GM21723 (cell line): ENCODE data around the gene WDR27.

Source experiments
- ATAC-seq: cut with Tn5 transposase; IDR thresholded peaks from one replicate; pipeline ENCODE4 v1.9.1; 2021; ENCODE audit warnings: mild to moderate bottlenecking, moderate library complexity; ENCODE audit not compliant: unreplicated experiment

WDR27 gene

DNA sequence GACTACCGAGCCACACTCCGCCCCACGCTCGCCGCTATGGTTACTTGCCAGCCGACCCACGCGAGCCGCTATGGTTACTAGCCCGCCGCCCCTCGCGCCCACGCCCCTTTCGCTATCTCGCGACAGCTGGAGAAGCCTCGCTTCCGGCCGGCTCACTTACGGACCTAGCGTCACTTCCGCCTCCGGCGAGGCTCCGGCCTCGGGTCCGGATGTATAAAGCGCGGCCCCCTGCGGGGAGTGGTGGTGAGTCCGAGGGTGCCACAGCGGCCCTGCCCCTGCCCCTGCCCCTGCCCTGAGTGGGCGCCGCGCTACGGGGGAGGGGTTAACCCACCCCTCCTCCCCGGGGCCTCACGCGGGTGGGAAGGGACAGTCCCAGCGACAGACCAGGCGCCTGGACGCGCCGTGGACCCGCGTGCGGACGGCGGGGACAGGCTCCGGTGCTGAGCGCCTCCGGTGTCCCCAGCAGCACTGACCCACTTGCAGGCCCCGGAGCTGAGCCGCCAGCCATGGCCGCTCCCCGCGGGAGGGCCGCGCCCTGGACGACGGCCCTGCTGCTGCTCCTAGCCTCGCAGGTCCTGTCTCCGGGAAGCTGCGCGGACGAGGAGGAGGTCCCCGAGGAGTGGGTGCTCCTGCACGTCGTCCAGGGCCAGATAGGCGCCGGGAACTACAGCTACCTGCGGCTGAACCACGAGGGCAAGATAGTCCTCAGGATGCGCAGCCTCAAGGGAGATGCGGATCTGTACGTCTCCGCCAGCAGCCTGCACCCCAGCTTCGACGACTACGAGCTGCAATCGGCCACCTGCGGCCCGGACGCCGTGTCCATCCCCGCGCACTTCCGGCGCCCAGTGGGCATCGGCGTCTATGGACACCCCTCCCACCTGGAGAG is at the start of gene WDR27, which contains the start of gene C6orf120:
Gene WDR27, minus strand, starts transcription at position 76 of the 886 bp plus-strand sequence. CDS start 13,024 bp downstream, outside the sequence.
Gene C6orf120, plus strand, starts transcription at position 173 of the 886 bp plus-strand sequence. Its CDS starts 334 bp downstream, at position 507.
- ATAC-seq, result peak; percentile 93

GRCh38 chr6:169746556-169746955 is 44.7 kb upstream of the WDR27 start:
- no peak for ATAC-seq

DNA sequence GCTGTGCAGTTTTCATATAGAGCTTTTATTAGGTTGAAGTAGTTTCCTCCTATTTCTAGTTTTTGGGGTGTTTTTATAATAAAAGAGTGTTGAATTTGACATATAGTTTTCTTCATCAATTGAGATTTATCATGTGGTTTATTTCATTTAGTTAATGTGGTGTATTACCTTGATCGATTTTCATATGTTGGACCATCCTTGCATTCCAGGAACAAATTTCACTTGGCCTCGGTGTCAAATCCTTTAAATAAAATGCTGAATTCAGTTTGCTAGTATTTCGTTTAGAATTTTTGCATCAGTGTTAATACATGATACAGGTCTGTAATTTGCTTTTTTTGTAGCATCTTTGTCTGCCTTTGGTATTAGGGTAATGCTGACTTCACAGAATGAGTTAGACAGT is 43.6 kb upstream of the WDR27 start:
- ATAC-seq, result no peak

DNA sequence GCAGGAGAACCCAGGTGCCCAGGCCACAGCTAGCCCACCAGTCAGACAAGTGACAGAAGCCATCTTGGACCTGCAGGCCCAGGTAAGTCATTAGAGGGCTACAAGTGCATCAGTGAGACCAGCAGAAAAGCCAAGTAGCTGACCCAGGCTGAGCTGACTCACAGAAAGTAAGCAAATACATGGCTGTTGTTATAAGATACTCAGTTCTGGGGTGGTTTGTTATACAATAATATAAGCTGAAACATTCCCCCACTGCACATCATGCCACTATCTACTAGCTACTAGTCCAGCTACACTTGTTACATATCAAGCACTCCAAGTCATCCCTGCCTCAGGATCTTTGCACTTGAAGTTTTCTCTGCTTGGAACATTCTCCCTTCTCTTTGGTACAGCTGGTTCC is 39.5 kb upstream of the WDR27 start:
- ATAC-seq, result no peak

DNA sequence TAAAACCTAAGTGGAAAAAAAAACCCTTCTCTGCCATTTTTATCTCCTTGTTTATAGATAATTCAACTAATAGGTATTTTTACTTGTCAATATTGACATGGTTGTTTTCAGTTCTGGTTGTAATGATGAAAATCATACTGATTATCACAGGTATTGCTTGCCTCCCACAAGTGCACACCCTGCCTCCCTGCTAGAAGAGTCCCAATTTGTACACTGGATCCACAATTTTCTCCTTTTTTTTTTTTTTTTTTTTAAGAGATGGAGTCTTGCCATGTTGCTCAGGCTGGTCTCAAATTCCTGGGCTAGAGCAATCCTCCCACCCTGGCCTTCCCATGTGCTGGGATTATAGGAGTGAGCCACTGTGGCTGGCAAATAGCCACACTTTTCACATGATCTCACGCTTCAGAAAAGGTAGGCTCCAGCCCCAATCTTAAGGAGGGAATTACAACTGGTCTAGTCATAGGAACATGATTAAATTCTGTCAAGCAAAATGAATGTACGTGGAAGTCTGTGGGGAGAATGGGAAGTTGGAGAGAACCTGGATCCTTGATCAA is 37.2 kb upstream of the WDR27 start:
- no peak for ATAC-seq

DNA sequence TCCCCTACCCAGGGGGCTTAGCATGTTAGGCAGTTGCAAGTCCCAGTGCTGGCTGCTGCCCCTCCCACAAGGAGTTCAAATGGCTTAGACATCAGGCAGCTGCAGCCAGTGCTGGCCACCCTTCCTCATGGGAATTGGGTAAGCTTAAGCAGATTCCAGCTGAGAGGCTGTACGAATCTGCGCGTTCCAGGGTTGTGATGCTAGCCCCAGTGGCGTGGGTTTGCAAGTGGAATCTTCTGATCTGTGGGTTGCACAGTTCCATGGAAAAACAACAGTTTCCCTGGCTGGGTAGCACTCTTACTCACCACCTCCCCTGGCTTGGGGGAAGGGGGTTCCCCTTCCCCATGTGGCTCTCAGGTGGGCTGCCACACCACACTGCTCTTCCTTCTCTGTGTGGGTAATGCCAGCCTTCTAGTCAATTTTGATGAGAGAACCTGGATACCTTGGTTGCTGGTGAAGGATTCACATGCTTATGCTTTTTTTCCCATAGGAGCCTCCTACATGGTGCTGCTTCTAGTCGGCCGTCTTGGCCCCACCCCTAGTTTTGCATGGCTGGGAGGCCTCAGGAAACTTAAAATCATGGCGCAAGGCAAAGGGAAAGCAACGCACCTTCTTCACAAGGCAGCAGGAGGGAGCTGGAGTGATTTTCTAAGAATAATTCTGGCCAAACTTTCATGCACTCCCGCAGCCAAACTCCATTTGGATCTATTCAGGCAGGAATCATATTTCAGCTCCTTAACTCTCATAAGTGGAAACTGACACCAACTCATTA is 36.6 kb upstream of the WDR27 start:
- ATAC-seq, result no peak

GRCh38 chr6:169729961-169730360 is 28.1 kb upstream of the WDR27 start:
- ATAC-seq, result no peak

GRCh38 chr6:169726963-169727362 is 25.1 kb upstream of the WDR27 start:
- ATAC-seq, result no peak

- no peak for ATAC-seq
These were observed 24.2 kb upstream of the WDR27 start for GRCh38 chr6:169726049-169726400.

GRCh38 chr6:169725125-169726048 is 23.6 kb upstream of the WDR27 start:
- ATAC-seq, result no peak

DNA sequence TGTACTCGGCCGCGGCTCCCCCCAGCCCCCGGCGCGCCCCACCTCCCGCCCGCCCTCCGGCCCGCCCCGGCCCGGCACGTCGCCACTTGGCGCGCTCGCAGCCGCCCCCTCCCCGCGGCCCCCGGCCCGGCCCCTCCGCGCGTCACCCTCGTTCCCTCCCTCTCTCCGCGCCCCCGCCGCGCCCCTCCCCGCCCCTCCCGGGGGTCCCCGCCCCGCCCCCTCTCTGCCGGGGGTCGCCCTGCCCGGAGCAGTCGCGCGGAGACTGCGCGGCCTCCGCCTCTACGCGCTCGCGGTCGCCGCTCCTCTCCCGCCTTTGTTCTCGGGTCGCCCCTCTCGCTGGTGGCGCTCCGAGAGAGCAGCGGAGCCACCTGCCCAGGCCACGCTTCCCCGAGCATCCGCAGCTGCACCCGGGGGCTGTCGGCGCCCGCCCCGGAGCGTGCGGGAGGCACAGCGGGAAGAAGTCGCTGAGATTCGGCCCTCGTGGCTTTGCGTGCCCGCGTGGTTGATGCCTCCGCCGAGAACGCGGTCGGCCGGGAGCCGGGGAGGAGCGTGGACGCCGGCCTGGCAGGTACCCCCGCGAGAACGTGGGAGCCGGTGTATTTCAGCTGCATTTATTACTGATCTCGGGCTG is 22.8 kb upstream of the WDR27 start, which contains the start of gene PHF10:
Gene PHF10, minus strand, starts transcription at position 7 of the 631 bp plus-strand sequence. CDS start 569 bp downstream, outside the sequence.
- ATAC-seq, result peak; percentile 50

DNA sequence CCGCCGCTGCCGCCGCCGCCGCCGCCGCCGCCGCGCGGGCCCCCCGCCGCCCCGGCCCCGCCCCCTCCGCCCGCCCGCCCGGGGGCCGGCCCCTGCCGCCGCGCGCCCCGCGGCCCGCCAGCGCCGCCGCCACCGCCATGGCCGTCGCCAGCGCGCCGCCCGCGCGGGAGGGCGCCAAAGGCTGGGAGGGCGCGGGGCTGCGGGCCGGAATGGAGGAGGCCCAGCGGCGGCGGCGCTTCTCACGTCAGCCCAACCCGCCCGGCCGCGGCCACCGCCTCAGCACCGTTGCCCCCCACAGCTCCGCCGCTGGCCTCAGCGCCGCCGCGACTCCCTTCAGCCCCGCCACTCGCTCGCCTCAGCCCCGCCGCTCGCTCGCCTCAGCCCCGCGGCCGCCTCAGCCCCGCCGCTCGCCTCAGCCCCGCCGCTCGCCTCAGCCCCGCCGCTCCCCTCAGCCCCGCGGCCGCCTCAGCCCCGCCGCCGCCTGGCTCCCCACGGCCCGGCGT is 22.2 kb upstream of the WDR27 start:
- ATAC-seq, result peak; percentile 49

DNA sequence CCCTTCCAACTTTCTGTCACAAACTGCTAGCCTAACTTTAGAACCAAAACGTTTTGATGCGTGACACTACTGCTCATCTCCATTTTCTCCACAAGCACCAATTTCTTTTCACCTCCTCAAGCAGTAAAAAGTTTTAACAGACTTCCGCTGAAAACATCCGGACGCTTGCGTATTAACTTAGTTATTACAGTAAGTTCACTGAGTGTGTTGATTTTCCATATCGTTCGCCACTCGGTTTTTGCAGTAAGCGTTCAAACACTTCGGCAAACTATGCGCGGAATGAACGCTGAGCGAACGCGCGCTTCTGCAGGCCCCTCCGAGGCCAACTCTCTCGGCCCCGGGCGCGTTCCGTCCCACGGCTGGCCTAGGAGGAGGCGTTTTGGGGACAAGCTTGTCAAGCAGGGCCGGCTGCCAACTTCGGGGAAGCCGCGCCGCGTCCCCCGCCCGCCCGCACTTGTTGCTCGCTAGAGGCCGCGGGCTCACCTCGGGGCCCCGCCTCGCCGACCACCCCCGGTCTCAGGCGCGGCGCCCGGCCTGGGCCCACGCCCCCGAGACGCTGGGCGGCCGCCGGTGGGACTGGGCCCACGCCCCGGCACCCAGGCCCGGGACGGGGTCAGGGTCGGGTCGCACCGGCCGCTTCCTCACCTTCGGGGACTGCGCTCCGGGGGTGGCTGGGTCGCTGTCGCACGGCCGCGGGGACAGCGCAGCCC is 21.5 kb upstream of the WDR27 start:
- ATAC-seq, result peak; percentile 41

- peak; percentile 32 for ATAC-seq
These were observed 20.8 kb upstream of the WDR27 start for GRCh38 chr6:169722362-169723199.

DNA sequence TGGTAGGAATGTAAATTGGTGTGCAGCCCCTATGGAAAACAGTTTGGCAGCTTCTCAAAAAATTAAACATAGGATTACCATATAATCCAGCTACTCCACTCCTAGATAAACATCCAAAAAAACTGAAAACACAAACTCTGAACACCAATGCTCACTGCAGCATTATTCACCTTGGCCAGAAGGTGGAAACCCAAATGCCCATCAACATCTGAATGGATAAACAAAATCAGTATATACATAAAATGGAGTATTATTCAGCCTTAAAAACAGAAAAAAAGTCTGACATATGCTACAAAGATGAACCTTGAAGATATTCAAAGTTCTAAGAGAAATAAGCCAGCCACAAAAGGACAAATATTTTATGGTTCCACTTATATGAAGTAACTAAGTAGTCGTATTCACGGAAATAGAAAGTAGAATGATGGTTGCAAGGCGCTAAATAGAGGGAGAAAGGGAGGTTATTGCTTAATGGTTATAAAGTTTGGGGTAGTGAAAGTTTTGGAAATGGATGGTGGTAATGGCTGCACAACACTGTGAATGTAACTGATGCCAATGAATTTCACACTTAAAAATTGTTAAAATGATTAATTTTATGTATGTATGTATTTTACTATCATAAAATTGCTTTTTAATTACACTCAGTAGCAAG is 18.5 kb upstream of the WDR27 start:
- no peak for ATAC-seq

- ATAC-seq, result no peak
These were observed 17.3 kb upstream of the WDR27 start for GRCh38 chr6:169719117-169719516.

DNA sequence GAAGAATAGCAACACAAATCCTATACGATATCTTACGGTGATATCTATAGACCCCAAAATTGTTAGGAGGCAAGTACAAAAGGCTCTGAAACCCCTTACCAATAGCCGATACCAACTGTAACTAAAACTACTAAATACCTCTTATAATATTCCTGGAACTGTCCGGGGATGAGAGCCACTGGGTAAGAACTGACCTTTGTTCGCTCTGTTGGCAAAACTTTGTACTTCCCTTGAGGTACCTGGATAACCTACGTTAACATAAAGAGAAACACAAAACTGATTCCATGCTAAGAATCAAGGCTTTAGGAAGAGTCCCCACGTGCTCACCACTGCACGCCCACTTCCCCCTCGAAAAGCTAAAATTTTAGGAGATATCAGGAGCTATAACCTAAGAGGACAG is 12.8 kb upstream of the WDR27 start:
- no peak for ATAC-seq

GRCh38 chr6:169714178-169714577 is 12.3 kb upstream of the WDR27 start:
- ATAC-seq, result no peak
